Upper lobe of left lung (tissue), 6 donors: ENCODE measurements around the gene UHRF1. TPM values are rescaled to one million over a fixed set of nuclear protein-coding genes. Genes with fewer than 3 reads are reported as not detected.
"Not testable (repeated sequence)": the region's sequence is repeated elsewhere in the genome, so short reads cannot be mapped to it uniquely, and the experiment has no call there.

Source experiments
- ATAC-seq, 2 donors: fragments of 200-7000 bp; cut with Tn5 transposase; one replicate each; pipeline ENCODE4 v1.9.1; 2022; ENCODE audit warnings: mild to moderate bottlenecking in 2 of 2, moderate library complexity in 2 of 2; ENCODE audit not compliant: low FRiP score in 2 of 2
- DNase-seq, 2 donors: peaks; one replicate each; pipeline ENCODE4 v3.0.0-alpha.2; 2019 to 2020
- H3K27ac ChIP-seq, 4 donors: fragments of 200-600 bp; sonication (generic); one replicate each; pipeline ENCODE4 v1.5.1; 2016 to 2019
- H3K27me3 ChIP-seq, 4 donors: fragments of 200-600 bp; sonication (generic); one replicate each; pipeline ENCODE4 v1.5.1; 2017 to 2019
- H3K36me3 ChIP-seq, 4 donors: fragments of 200-600 bp; sonication (generic); one replicate each; pipeline ENCODE4 v1.5.1; 2016 to 2019
- H3K4me1 ChIP-seq, 4 donors: fragments of 200-600 bp; sonication (generic); one replicate each; pipeline ENCODE4 v1.5.1; 2018 to 2019
- H3K4me3 ChIP-seq, 4 donors: fragments of 200-600 bp; sonication (generic); one replicate each; pipeline ENCODE4 v1.5.1; 2017 to 2019; ENCODE audit warnings: mild to moderate bottlenecking in 2 of 4, moderate library complexity in 1 of 4
- H3K9me3 ChIP-seq, 4 donors: fragments of 200-600 bp; sonication (generic); one replicate each; pipeline ENCODE4 v1.5.1; 2018 to 2019
- EP300 ChIP-seq, 4 donors: sonication (generic); formaldehyde crosslinking; IDR thresholded peaks; one replicate each; pipeline ENCODE4 v1.5.1; 2017; ENCODE audit warnings: antibody characterized with exemption in 4 of 4, control low read depth in 2 of 4
- POLR2A ChIP-seq, 4 donors: fragments of 450-650 bp; IDR thresholded peaks; one replicate each; pipeline ENCODE4 v1.5.1; 2016 to 2017; ENCODE audit warnings: antibody characterized with exemption in 4 of 4, mild to moderate bottlenecking in 2 of 4
- POLR2AphosphoS5 ChIP-seq, 2 donors: sonication (generic); formaldehyde crosslinking; IDR thresholded peaks; one replicate each; pipeline ENCODE4 v1.5.1; 2017; ENCODE audit warnings: antibody characterized with exemption in 2 of 2
- WGBS, 2 donors: methylation state at CpG; one replicate each; pipeline ENCODE4 v1.1.5; 2017 to 2018; 5-methylcytosine and 5-hydroxymethylcytosine counted together
- total RNA-seq, 6 donors: library from RNA; depleted of rRNA in 4 of 6; stranded (reverse); fragments of >200 nt in 4 of 6; gene quantifications; one replicate each; pipeline versions ENCODE4 v1.1.0 to v1.2.1, GENCODE V29; 2016 to 2021
- TF ChIP-seq, protein P1 (sequence below), 6 experiments: fragments of 450-650 bp in 4 of 6; fragments of 200-600 bp in 2 of 6; sonication (generic) in 2 of 6; IDR thresholded peaks; one replicate each; pipeline ENCODE4 v1.5.1; 2016 to 2019; ENCODE audit warnings: antibody characterized with exemption in 6 of 6
- donor health status: DM: no; HTN: no; CAD: no; lungs with moderate emphysema.
- donor health status: DM: no; HTN: yes; CAD: no; lungs with severe emphysema.

UHRF1 gene
- total RNA-seq, 6 donors from 2014 or later = 1.0 to 5.1 (median 2.3) TPM

DNA sequence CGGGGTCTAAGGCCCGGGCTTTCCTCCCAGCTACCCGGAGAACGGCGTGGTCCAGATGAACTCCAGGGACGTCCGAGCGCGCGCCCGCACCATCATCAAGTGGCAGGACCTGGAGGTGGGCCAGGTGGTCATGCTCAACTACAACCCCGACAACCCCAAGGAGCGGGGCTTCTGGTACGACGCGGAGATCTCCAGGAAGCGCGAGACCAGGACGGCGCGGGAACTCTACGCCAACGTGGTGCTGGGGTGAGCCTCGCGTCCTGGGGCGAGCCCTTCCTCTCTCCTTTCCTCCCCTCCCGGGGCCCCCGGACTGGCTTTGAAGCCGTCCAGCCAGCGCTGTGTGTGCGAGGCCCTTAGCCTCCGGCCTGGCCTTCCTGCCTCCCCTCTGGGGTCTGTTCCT is 23.4 kb downstream of the UHRF1 start:
- Histone ChIP-seq H3K4me1 (no peaks in the 10 kb centered on the region), H3K4me3 (no peak overlapping the region), H3K27me3 (no peaks in the 10 kb centered on the region), H3K9me3 (no peaks in the 10 kb centered on the region), H3K27ac (no peak overlapping the region), H3K36me3 (no peaks in the 10 kb centered on the region)
- TF ChIP-seq POLR2AphosphoS5 (IDR thresholded peaks at IDR 0.05) (no peak), EP300 (IDR thresholded peaks at IDR 0.05) (no peak), POLR2A (IDR thresholded peaks at IDR 0.05) (no peak)
- TF ChIP-seq, protein P1, sequence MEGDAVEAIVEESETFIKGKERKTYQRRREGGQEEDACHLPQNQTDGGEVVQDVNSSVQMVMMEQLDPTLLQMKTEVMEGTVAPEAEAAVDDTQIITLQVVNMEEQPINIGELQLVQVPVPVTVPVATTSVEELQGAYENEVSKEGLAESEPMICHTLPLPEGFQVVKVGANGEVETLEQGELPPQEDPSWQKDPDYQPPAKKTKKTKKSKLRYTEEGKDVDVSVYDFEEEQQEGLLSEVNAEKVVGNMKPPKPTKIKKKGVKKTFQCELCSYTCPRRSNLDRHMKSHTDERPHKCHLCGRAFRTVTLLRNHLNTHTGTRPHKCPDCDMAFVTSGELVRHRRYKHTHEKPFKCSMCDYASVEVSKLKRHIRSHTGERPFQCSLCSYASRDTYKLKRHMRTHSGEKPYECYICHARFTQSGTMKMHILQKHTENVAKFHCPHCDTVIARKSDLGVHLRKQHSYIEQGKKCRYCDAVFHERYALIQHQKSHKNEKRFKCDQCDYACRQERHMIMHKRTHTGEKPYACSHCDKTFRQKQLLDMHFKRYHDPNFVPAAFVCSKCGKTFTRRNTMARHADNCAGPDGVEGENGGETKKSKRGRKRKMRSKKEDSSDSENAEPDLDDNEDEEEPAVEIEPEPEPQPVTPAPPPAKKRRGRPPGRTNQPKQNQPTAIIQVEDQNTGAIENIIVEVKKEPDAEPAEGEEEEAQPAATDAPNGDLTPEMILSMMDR (IDR thresholded peaks at IDR 0.05) = no peak
- WGBS, 2 donors = 95 to 96% methylated on average over 28 to 32 of the region's 32 CpGs
- ATAC-seq (peak in 1 of 2 donors; percentile 20), DNase-seq (no peak)

DNA sequence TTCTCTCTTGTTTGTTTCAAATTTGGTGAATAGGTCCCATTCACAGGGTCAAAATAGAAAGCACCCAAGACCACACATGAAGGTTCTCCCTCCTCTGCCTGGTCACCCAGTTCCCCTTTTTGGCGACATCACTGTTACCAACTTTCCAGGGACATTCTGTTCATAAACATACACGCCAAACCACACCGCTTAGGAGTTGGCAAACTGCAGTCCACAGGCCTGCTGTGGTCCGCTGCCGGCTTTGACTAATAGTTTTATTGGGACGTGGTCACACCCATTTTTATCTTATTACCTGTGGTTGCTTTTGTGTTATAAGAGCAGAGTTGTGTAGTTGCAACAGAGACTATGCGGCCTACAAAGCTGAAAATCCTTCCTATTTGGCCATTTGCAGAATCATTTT is 24.2 kb downstream of the UHRF1 start:
- ATAC-seq = peak in 1 of 2 donors; percentile 31
- H3K4me3 ChIP-seq = no peak overlapping the region
- DNase-seq = no peak
- TF ChIP-seq POLR2AphosphoS5 (IDR thresholded peaks at IDR 0.05) (no peak), EP300 (IDR thresholded peaks at IDR 0.05) (no peak), POLR2A (IDR thresholded peaks at IDR 0.05) (no peak)
- TF ChIP-seq, protein P1 (IDR thresholded peaks at IDR 0.05) = no peak
- H3K27ac ChIP-seq = peak overlapping the region in 1 of 4 donors; percentile 2
- 80 to 85% methylated on average over 7 of the region's 7 CpGs for WGBS, 2 donors
- H3K27me3 ChIP-seq = no peaks in the 10 kb centered on the region
- no peaks in the 10 kb centered on the region for H3K4me1 ChIP-seq
- no peaks in the 10 kb centered on the region for H3K9me3 ChIP-seq
- no peaks in the 10 kb centered on the region for H3K36me3 ChIP-seq

DNA sequence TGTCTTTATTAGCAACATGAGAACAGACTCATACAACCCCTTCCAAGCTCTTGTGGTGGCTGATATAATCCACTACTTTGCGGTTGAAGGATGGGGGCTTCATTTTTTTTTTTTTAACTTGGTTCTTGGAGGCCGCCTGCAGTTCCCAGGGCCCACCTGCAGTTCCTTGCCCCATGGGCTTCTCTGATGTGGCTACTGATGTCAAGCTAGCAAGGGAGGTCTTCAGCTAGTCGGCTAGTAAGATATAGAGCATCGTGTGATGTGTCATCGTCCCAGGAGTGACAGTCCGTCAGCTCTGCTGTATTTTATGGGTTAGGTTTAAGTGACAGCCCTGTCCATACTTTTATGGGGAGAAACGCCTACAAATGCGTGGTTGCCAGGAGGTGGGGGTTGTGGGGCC is 26.1 kb downstream of the UHRF1 start:
- ATAC-seq (no peak), DNase-seq (no peak)
- TF ChIP-seq POLR2A (IDR thresholded peaks at IDR 0.05) (no peak), POLR2AphosphoS5 (IDR thresholded peaks at IDR 0.05) (no peak), EP300 (IDR thresholded peaks at IDR 0.05) (no peak)
- TF ChIP-seq, protein P1 (IDR thresholded peaks at IDR 0.05) = no peak
- Histone ChIP-seq H3K27ac (no peak overlapping the region), H3K9me3 (no peaks in the 10 kb centered on the region), H3K27me3 (no peaks in the 10 kb centered on the region), H3K36me3 (no peaks in the 10 kb centered on the region), H3K4me3 (no peak overlapping the region), H3K4me1 (no peaks in the 10 kb centered on the region)
- WGBS, 2 donors = 94% methylated on average over 8 of the region's 8 CpGs

DNA sequence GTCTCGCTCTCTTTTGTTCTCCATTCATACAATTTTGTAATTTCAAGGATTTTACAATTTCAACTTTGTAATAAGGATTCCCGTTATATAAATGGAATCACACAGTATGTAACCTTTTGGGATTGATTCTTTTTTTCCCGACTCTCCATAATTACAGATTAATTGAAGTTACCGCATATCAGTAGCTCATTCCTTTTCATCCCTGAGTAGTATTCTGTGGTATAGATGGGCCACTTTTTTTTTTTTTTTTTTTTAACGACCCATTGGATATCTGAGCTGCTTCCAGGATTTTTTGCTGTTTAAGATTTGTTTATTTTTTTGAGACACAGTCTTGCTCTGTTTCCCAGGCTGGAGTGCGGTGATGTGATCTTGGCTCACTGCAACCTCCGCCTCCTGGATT is 27.8 kb downstream of the UHRF1 start:
- Histone ChIP-seq H3K36me3 (no peaks in the 10 kb centered on the region), H3K4me1 (no peaks in the 10 kb centered on the region), H3K4me3 (no peak overlapping the region), H3K27me3 (no peaks in the 10 kb centered on the region), H3K27ac (no peak overlapping the region), H3K9me3 (no peaks in the 10 kb centered on the region)
- 89 to 98% methylated on average over 7 of the region's 7 CpGs for WGBS, 2 donors
- TF ChIP-seq POLR2A (IDR thresholded peaks at IDR 0.05) (no peak), POLR2AphosphoS5 (IDR thresholded peaks at IDR 0.05) (no peak), EP300 (IDR thresholded peaks at IDR 0.05) (no peak)
- TF ChIP-seq, protein P1 (IDR thresholded peaks at IDR 0.05) = no peak
- ATAC-seq (no peak), DNase-seq (no peak)

DNA sequence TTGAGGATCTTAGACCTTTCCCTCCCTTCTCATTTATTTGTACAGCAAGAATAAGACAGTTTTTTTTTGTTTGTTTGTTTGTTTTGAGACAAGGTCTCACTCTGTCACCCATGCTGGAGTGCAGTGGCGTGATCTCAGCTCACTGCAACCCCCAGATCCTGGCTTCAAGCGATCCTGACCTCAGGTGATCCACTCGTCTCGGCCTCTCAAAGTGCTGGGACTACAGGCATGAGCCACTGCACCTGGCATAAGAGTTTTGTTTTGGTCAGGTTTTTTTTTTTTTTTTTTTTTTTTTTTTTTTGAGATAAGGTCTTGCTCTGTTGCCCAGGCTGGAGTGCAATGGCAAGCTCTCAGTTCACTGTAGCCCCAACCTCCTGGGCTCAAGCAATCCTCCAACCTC is 29.2 kb downstream of the UHRF1 start:
- not testable (repeated sequence) for H3K27me3 ChIP-seq, H3K4me3 ChIP-seq, H3K27ac ChIP-seq, ATAC-seq, H3K4me1 ChIP-seq, H3K36me3 ChIP-seq, H3K9me3 ChIP-seq, DNase-seq
- 83 to 89% methylated on average over 4 of the region's 4 CpGs for WGBS, 2 donors
